HepG2 (cell line): ENCODE data around the gene ARHGDIA. TPM values are rescaled to one million over a fixed set of nuclear protein-coding genes. Genes with fewer than 3 reads are reported as not detected.

Experiments used
- ATF5 ChIP-seq: sonication (generic); formaldehyde crosslinking; IDR thresholded peaks from 2 replicates; pipeline ENCODE4 v1.4.0; 2020; ENCODE audit warnings: mild to moderate bottlenecking, low read depth, missing genetic modification reagents
- GABPA ChIP-seq, 2 experiments: IDR thresholded peaks; 2 replicates each; pipeline ENCODE4 v1.6.1; 2011 to 2016; ENCODE audit warnings: low read depth in 2 of 2, low read length in 1 of 2, missing biosample characterization in 1 of 2, missing genetic modification characterization in 1 of 2
- GTF3A ChIP-seq: sonication (generic); formaldehyde crosslinking; conservative IDR thresholded peaks from 2 replicates; pipeline ENCODE4 v1.4.0; 2020; ENCODE audit warnings: mild to moderate bottlenecking, missing genetic modification reagents
- JDP2 ChIP-seq: sonication (generic); formaldehyde crosslinking; IDR thresholded peaks from 2 replicates; pipeline ENCODE4 v1.8.1; 2022; ENCODE audit warnings: missing genetic modification reagents, borderline replicate concordance
- KDM3A ChIP-seq: IDR thresholded peaks from 2 replicates; pipeline ENCODE4 v1.6.1; 2018; ENCODE audit warnings: low read depth, missing compliant biosample characterization
- NCOA2 ChIP-seq: sonication (generic); formaldehyde crosslinking; IDR thresholded peaks from 2 replicates; pipeline ENCODE4 v1.8.0; 2022; ENCODE audit warnings: inconsistent platforms
- NR1H2 ChIP-seq: sonication (generic); formaldehyde crosslinking; IDR thresholded peaks from 2 replicates; pipeline ENCODE4 v1.8.1; 2022; ENCODE audit warnings: low read depth, missing genetic modification reagents, borderline replicate concordance
- NR2F1 ChIP-seq, 2 experiments: fragments of 450-650 bp in 1 of 2; formaldehyde crosslinking in 1 of 2; IDR thresholded peaks; 2 replicates each; pipeline versions ENCODE4 v1.5.0 to v1.6.1; 2016 to 2020; ENCODE audit warnings: mild to moderate bottlenecking in 1 of 2, missing compliant biosample characterization in 1 of 2, missing genetic modification reagents in 1 of 2, moderate library complexity in 1 of 2
- POLR2AphosphoS2 ChIP-seq: IDR thresholded peaks from 2 replicates; pipeline ENCODE4 v1.6.1; 2011; ENCODE audit warnings: low read depth, low read length, improper control_type of control experiment
- PRDM4 ChIP-seq: sonication (generic); formaldehyde crosslinking; IDR thresholded peaks from 2 replicates; pipeline ENCODE4 v1.9.0; 2021; ENCODE audit warnings: missing genetic modification reagents, borderline replicate concordance
- SSRP1 ChIP-seq: IDR thresholded peaks from 2 replicates; pipeline ENCODE4 v1.6.1; 2016; ENCODE audit warnings: control low read depth
- ZBTB42 ChIP-seq: sonication (generic); formaldehyde crosslinking; IDR thresholded peaks from 2 replicates; pipeline ENCODE4 v1.5.0; 2020; ENCODE audit warnings: mild to moderate bottlenecking, missing genetic modification reagents
- ZFY ChIP-seq: sonication (generic); formaldehyde crosslinking; IDR thresholded peaks from 2 replicates; pipeline ENCODE4 v1.4.0; 2020; ENCODE audit warnings: missing genetic modification reagents
- ZNF10 ChIP-seq: sonication (generic); formaldehyde crosslinking; IDR thresholded peaks from 2 replicates; pipeline ENCODE4 v1.4.0; 2020; ENCODE audit warnings: mild to moderate bottlenecking, low read depth, missing genetic modification reagents, borderline replicate concordance
- ZNF333 ChIP-seq: sonication (generic); formaldehyde crosslinking; IDR thresholded peaks from 2 replicates; pipeline ENCODE4 v1.4.0; 2020; ENCODE audit warnings: mild to moderate bottlenecking, missing genetic modification reagents, borderline replicate concordance
- ZNF660 ChIP-seq: sonication (generic); formaldehyde crosslinking; IDR thresholded peaks from 2 replicates; pipeline ENCODE4 v1.5.1; 2020; ENCODE audit warnings: mild to moderate bottlenecking, low read depth, missing genetic modification reagents, borderline replicate concordance
- ZNF704 ChIP-seq: sonication (generic); formaldehyde crosslinking; IDR thresholded peaks from 2 replicates; pipeline ENCODE4 v1.8.1; 2023; ENCODE audit warnings: mild to moderate bottlenecking, inconsistent platforms, moderate library complexity, missing genetic modification reagents, borderline replicate concordance
- ZNF784 ChIP-seq: sonication (generic); formaldehyde crosslinking; IDR thresholded peaks from 2 replicates; pipeline ENCODE4 v1.5.1; 2020; ENCODE audit warnings: missing genetic modification reagents, mild to moderate bottlenecking, borderline replicate concordance
- ZSCAN20 ChIP-seq: sonication (generic); formaldehyde crosslinking; IDR thresholded peaks from 2 replicates; pipeline ENCODE4 v1.4.0; 2020; ENCODE audit warnings: missing genetic modification reagents, mild to moderate bottlenecking, borderline replicate concordance
- ZXDC ChIP-seq: sonication (generic); formaldehyde crosslinking; IDR thresholded peaks from 2 replicates; pipeline ENCODE4 v1.5.0; 2020; ENCODE audit warnings: mild to moderate bottlenecking, missing genetic modification reagents
- polyA plus RNA-seq, 8 experiments: library from polyadenylated mRNA; depleted of rRNA in 3 of 8; stranded (reverse) in 7 of 8; unstranded in 1 of 8; fragments of >200 nt; fragmentation: Illumina TruSeq in 4 of 8; extraction: Trizol in 4 of 8; gene quantifications; 2 replicates each; pipeline versions ENCODE4 v1.2.1 to v1.2.3, GENCODE V29; 2011 to 2016; ENCODE audit warnings: low read depth in 4 of 8, missing spikeins in 1 of 8, mixed read lengths in 1 of 8; ENCODE audit not compliant: insufficient read depth in 1 of 8
- total RNA-seq, 5 experiments: library from RNA; depleted of rRNA; stranded (reverse); fragments of >200 nt; fragmentation: Illumina TruSeq; extraction: Trizol; gene quantifications; 2 replicates each; pipeline ENCODE4 v1.2.3, GENCODE V29; 2016; ENCODE audit warnings: low read depth in 1 of 5

Gene ARHGDIA
- total and polyA plus RNA-seq, 2 of the 13 experiments (the other 11 are each of a cell fraction or from before 2014, with no cell fraction given) = 40.0 to 64.0 TPM

GRCh38 chr17:81867991-81868673, 3.0 kb downstream of the ARHGDIA start (continued):
- no peak for TF ChIP-seq PRDM4 (CRISPR knock-in tag)
- no peak for TF ChIP-seq NR2F1 (CRISPR knock-in tag; IDR thresholded peaks at IDR 0.05)
- no peak for TF ChIP-seq NR1H2
- TF ChIP-seq ZNF10 (CRISPR knock-in tag) = no peak
- no peak for TF ChIP-seq ZNF704 (CRISPR knock-in tag)
- no peak for TF ChIP-seq ZBTB42 (CRISPR knock-in tag)
- TF ChIP-seq ZNF784 = no peak
- no peak; the same call in 1 of the 2 replicates for TF ChIP-seq POLR2AphosphoS2
- TF ChIP-seq ATF5 (CRISPR knock-in tag) = 0 out of 2 replicates have a peak, but pooled peaks have one; percentile 25
- TF ChIP-seq ZSCAN20 (CRISPR knock-in tag) = 0 out of 2 replicates have a peak, but pooled peaks have one; percentile 40
- no peak for TF ChIP-seq GTF3A (CRISPR knock-in tag)
- TF ChIP-seq ZNF660 (CRISPR knock-in tag) = no peak
- 0 out of 2 replicates have a peak, but pooled peaks have one; percentile 22 for TF ChIP-seq KDM3A (CRISPR knock-in tag)
- TF ChIP-seq ZFY (CRISPR knock-in tag) = no peak
- no peak; the same call in 1 of the 2 replicates for TF ChIP-seq JDP2 (CRISPR knock-in tag)
- no peak for TF ChIP-seq GABPA (IDR thresholded peaks at IDR 0.05; ENCODE audit: low read depth, low read length)
- no peak; the same call in 1 of the 2 replicates for TF ChIP-seq GABPA (CRISPR knock-in tag; IDR thresholded peaks at IDR 0.05; ENCODE audit: low read depth)
- TF ChIP-seq NCOA2 (CRISPR knock-in tag) = 0 out of 2 replicates have a peak, but pooled peaks have one; percentile 12
- peak; percentile 63; the same call in 1 of the 2 replicates for TF ChIP-seq ZXDC (CRISPR knock-in tag)
- peak; percentile 82 for TF ChIP-seq SSRP1 (CRISPR knock-in tag)
- no peak for TF ChIP-seq ZNF333
